H1 (cell line): ENCODE measurements around the gene BCAS3. TPM values are rescaled to one million over a fixed set of nuclear protein-coding genes. Genes with fewer than 3 reads are reported as not detected.

Experiments used
- BACH1 ChIP-seq: IDR thresholded peaks from 2 replicates; pipeline ENCODE4 v1.6.1; 2012; ENCODE audit warnings: low read length, improper control_type of control experiment
- CTBP2 ChIP-seq: IDR thresholded peaks from 2 replicates; pipeline ENCODE4 v1.7.0; 2011; ENCODE audit warnings: borderline replicate concordance, mild to moderate bottlenecking, moderate library complexity, mixed read lengths, low read length; ENCODE audit not compliant: insufficient read depth, insufficient read length
- EGR1 ChIP-seq: IDR thresholded peaks from 2 replicates; pipeline ENCODE4 v1.6.1; 2011; ENCODE audit warnings: low read depth, low read length, borderline replicate concordance
- POLR2AphosphoS5 ChIP-seq: IDR thresholded peaks from 2 replicates; pipeline ENCODE4 v1.6.1; 2011; ENCODE audit warnings: low read depth, low read length
- SAP30 ChIP-seq: fragments of 300-600 bp; sonication (generic); IDR thresholded peaks from 2 replicates; pipeline ENCODE4 v1.7.1; 2012; ENCODE audit warnings: low read length, moderate library complexity, mild to moderate bottlenecking, inconsistent platforms; ENCODE audit not compliant: insufficient read depth, insufficient replicate concordance
- polyA plus RNA-seq, 7 experiments: library from polyadenylated mRNA; depleted of rRNA in 3 of 7; stranded (reverse) in 5 of 7; unstranded in 2 of 7; fragments of >200 nt in 5 of 7; fragments of 200-250 nt in 2 of 7; gene quantifications; 1 replicate in 5 of 7; 2 replicates in 1 of 7; 4 replicates in 1 of 7; pipeline versions ENCODE4 v1.2.1 to v1.2.3, GENCODE V29; 2011 to 2013; ENCODE audit warnings: missing spikeins in 2 of 7, mixed read lengths in 2 of 7
- total RNA-seq: library from RNA; stranded (reverse); fragmentation: NEBNext Ultra II Directional; extraction: Animal tissue kit (Norgen Biotek cat#: 25700); gene quantifications from 2 replicates; pipeline ENCODE4 v1.2.1, GENCODE V29; 2021
- TF ChIP-seq, protein P1 (sequence below): IDR thresholded peaks from 2 replicates; pipeline ENCODE4 v1.6.1; 2011; ENCODE audit warnings: low read length, improper control_type of control experiment

BCAS3 gene
- total and polyA plus RNA-seq, 2 of the 8 experiments (the other 6 are each of a cell fraction or from before 2014, with no cell fraction given): 9.9 to 13.3 TPM

DNA sequence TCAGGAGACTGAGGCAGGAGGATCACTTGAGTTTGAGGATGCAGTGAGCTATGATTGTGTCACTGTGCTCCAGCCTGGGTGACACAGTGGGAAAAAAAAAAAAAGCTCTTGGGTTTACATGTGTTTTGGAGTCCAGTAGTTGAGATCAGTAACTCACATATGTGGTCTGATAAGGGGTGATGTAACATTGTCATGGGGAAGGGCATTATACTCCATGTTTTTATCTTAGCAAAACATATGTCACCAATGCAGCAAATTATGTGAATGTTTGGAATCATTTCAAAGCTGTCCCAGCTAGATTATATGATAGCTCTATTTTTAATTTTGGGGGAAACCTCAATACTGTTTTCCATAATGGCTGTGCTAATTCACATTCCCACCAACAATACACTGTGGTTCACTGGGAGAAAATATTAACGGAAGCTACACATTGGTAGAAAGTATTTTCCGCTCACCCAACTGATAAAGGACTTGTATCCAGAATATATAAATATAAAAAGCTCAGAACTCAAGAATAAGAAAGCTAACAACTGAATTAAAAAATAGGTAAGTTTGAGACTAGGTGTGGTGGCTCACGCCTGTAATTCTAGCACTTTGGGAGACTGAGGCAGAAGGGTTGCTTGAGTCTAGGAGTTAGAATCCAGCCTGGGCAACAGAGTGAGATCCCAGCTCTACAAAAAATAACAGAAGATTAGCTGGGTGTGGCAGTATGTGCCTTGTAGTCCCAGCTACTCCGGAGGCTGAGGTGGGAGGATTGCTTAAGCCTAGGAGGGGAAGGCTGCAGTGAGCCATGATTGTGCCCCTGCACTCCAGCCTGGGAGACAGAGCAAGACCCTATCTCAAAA is 497.9 kb downstream of the BCAS3 start (continued):
- TF ChIP-seq SAP30 (no peak), EGR1 (no peak), BACH1 (no peak), POLR2AphosphoS5 (no peak), CTBP2 (no peak)
- TF ChIP-seq, protein P1, sequence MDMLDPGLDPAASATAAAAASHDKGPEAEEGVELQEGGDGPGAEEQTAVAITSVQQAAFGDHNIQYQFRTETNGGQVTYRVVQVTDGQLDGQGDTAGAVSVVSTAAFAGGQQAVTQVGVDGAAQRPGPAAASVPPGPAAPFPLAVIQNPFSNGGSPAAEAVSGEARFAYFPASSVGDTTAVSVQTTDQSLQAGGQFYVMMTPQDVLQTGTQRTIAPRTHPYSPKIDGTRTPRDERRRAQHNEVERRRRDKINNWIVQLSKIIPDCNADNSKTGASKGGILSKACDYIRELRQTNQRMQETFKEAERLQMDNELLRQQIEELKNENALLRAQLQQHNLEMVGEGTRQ: no peak
